NCI-H2196 treated with DMSO at 0.1 percent for 48 hours (cell line): ENCODE measurements around the gene ZNF888.
"Not testable (repeated sequence)": the region's sequence is repeated elsewhere in the genome, so short reads cannot be mapped to it uniquely, and the experiment has no call there.

Source experiments
- DNase-seq: peaks from one replicate; lab custom pipeline; 2025; ENCODE audit not compliant: unreplicated experiment; lab: John Stamatoyannopoulos, UW

The ZNF888 gene

GRCh38 chr19:52880895-52881389, 42.3 kb downstream of the ZNF888 start:
- DNase-seq: no peak

GRCh38 chr19:52872996-52873395, 50.2 kb downstream of the ZNF888 start:
- not testable (repeated sequence) for DNase-seq

- no peak for DNase-seq
Measured at GRCh38 chr19:52871466-52871865, 51.8 kb downstream of the ZNF888 start.

- DNase-seq: not testable (repeated sequence)
Measured at GRCh38 chr19:52868031-52868430, 55.2 kb downstream of the ZNF888 start.

- peak; percentile 6 for DNase-seq
Measured at GRCh38 chr19:52857378-52858191, 65.6 kb downstream of the ZNF888 start, which contains the start of gene ZNF468. ZNF468 (minus strand) TSS chr19:52857619; CDS start chr19:52854272, 3,347 bp downstream.

GRCh38 chr19:52856540-52857377, 66.5 kb downstream of the ZNF888 start:
- DNase-seq: not testable (repeated sequence)
